HFF-Myc (cell line): ENCODE results near the gene CRACR2B.

Experiments used
- DNase-seq: peaks from one replicate; pipeline ENCODE4 v3.0.0-alpha.2; 2011; ENCODE audit warnings: low read depth; ENCODE audit errors: extremely low read depth
- H3K4me3 ChIP-seq: replicated peaks from 2 replicates; pipeline ENCODE4 v1.5.1; 2011; ENCODE audit warnings: low read depth, mild to moderate bottlenecking, control low read depth, low read length
- CTCF ChIP-seq: IDR thresholded peaks from 2 replicates; pipeline ENCODE4 v1.5.1; 2012; ENCODE audit warnings: mild to moderate bottlenecking, low read depth, low read length, control low read depth; ENCODE audit errors: missing control alignments

CRACR2B gene

DNA sequence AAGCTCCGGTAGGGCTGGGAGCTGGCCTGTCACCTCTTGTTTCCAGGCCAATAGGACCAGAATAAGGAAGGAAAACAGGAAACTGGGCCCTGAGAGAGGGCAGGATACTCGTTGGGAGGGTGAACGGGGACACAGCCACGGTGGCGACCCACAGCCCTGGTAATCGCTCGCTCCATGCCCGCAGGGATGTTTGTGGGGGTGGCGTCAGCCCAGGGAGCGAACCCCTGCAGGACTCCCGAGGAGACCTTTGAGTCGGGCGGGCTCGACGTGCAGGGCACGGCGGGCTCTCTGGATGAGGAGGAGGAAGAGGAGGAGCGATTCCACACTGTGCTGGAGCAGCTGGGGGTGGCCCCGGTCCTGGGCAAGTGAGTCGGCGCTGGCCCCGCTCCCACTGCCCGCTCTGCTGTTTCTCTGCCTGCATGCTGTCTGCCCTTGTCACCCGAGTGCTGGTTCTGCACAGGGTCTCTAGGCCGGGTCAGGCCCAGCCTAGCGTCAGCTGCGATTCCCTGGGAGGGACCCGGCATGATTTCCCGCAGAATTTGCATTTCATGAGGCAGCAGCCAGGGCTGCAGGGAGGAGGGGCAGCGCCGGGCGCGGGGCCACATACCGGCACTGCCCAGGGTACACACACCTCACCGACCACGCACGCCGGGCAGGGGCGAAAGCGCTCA lies 1.6 kb downstream of the CRACR2B start:
- no peak for TF ChIP-seq CTCF
- peak overlapping the region; percentile 19 for H3K4me3 ChIP-seq

GRCh38 chr11:829847-830294 lies 2.2 kb downstream of the CRACR2B start:
- peak overlapping the region; percentile 19 for H3K4me3 ChIP-seq
- no peak for DNase-seq
- no peak for TF ChIP-seq CTCF

More for the DNA sequence above, 1.6 kb downstream of the CRACR2B start:
- no peak for DNase-seq

- DNase-seq, result no peak
- H3K4me3 ChIP-seq, result peak overlapping the region; percentile 28
- no peak for TF ChIP-seq CTCF
Measured at GRCh38 chr11:830295-831117, 2.8 kb downstream of the CRACR2B start.

DNA sequence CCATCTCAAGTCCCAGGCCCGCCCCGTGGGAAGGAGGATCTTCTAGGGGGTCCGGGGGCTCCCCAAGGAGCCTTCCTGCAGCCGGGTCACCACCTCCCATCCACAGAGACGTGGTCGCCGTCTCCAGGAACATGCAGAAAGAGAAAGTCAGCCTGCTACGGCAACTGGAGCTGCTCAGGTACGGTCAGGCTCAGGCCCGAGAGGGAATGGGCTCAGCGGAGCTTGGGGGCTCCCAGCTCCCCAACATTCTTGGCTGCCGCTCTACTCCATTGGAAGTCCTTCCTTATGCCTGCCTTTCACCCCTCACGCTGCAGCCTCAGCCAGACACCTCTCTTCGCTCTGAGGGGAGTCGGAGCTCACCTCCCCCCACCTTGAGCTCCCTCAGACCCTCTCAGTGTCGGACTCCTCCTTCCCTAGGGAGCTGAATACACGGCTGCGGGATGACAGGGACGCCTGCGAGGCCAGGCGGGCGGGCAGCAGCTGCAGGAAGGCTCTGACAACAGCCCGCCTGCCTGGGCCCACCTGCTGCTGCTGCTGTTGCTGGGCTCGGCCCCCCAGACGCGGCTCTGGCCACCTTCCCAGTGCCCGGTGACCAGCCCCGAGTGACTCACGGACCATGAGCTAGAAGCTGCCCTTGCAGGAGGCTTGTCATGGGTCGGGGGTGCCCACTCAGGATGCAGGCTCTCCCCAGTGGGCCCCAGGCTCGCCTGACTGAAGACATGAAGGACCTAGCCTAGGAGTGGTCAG lies 3.6 kb downstream of the CRACR2B start:
- no peak overlapping the region for H3K4me3 ChIP-seq
- DNase-seq, result no peak
- no peak for TF ChIP-seq CTCF

- TF ChIP-seq CTCF, result no peak
Measured at GRCh38 chr11:831961-832528, 4.3 kb downstream of the CRACR2B start.

DNA sequence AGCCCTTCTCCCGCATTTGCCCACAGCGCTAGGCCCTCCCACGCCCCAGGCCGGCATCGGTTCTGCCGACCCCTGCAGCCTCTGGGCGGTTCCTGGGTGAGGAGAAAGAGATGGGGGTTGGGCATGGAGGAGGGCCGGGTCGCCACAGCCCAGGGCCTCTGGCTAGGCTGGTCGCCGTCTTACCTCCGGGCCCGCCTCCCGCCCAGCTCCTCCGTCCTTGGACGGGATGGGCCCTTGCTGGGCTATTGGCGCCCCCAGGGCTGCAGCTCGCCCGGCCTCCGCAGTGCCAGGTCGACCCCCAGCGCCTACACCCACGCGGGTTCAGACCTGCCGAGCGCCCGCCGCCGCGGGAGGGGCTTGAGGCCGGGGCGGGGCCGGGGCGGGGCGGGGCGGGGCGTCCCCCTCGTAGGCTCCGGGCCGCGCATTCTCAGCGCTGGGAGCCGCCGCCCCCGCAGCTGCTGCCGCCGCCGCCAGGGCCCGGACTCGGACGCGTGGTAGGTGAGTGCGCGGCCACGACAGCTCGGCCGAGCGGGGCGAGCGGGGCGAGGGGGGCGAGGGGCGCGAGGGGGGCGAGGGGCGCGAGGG lies 4.9 kb downstream of the CRACR2B start, which contains the start of gene CD151:
Gene CD151 (plus strand): TSS at position 424 of the 585 bp plus-strand sequence. CDS start 3,118 bp downstream, outside the sequence.
- DNase-seq, result no peak
- peak within 1 kb of the TSS; percentile 72 for H3K4me3 ChIP-seq
- TF ChIP-seq CTCF, result no peak

More at GRCh38 chr11:831961-832528, 4.3 kb downstream of the CRACR2B start:
- DNase-seq, result no peak
- peak overlapping the region; percentile 43 for H3K4me3 ChIP-seq
